ENCODE data around the gene VAC14. TPM values are rescaled to one million over a fixed set of nuclear protein-coding genes. Genes with fewer than 3 reads are reported as not detected.

VAC14 gene
- total RNA-seq, 1 donor from 2014 or later = 13.6 TPM

DNA sequence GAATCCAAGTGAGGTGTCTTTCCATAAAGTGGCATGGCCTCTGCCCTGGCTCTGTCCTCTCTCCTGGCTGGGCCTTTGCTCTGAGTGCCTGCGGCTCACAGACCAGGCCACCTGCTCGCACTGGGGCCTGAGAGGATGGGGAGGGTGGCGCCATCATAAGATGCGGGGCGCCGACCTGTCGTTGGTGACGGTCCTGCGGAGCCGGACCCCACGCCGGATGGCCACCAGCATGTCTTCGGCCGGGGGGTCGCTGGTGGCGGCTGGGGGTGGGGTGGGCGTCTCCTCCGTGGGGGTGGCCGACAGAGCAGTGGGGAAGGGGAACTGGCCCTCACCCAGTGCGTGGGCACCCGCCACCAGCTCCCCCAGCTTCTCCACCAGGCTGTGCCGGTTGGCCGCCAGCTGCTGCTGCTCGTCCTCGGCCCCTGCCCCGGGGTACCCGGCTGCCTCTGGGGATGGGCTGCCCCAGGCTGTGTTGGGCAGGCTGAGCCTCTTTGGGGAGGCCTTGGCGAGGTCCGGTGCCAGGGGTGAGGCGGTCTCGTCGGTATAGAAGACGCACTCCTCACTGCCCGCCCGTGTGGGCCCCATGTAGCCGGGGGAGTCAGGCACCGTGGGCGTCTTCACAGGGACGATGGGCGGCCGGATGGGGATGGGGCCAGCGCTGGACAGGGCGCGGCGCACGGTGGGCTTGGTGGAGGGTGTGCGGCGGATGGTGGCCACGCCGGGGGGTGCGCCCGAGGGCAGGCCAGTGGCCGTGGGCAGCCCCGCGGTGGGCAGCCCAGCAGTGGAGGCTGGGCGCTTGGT, 137.2 kb downstream of the VAC14 start:
- no peak for DNase-seq (ENCODE audit: low read depth in 2 of 2)

DNA sequence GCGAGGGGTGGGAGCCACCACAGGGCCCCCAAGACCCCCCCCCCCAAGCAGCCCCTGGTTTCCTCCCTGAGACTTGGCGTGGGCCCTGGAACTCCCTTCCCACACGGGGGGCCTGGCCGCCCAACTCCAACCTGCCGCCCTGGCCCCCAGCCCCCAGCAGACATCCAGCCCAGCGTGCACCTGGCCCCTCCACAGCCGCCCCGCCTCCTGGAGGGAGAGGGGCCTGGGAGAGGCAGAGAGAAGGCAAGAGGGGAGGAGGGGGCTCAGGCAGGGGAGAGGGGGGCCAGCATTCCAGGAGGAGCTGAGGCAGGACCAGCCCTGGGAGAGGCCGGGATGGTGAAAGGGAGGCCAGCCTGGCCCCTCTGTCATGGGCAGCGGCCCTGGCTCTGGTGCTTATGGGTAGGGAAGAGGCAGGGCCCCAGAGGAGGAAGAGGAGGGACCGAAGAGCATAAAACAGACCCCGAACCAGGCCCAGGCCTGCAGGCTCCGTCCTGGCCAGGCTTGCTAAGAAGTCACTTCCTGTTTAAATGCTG, 137.9 kb downstream of the VAC14 start:
- DNase-seq (ENCODE audit: low read depth in 2 of 2) = no peak

DNA sequence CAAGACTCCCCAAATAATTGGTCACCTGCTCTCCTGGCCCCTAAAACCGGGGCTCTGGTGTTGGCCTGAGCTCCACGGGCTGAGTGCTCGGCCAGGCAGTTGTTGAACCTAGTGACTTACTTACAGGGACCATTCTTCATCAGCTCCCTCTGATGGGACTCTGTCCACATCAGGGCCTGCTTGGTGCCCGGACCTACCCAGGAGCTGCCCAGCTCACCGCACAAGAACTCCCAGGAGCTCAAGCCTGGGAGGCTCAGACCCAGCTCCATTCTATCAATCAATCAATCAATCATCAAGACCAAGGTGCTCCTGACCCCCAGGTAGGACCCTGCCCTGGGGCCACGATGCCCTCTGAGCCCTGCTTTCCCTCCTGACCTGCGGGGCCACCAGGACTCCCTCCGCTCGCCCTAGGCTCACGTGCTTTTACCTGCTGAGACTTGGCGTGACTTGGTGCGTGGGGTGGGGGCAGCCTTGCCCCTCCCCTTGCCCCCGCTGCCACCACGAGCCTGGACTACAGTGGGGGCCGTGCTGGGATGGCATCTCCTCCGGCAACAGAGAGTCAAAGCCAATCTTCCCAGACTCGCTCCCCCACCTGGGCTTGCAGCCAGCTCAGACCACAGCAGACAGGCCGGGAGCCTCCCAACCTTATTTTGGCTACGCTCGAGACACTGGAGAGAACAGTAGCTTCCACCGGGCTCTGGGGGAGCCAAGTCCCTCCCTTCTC, 138.9 kb downstream of the VAC14 start:
- DNase-seq (ENCODE audit: low read depth in 2 of 2) = no peak

DNA sequence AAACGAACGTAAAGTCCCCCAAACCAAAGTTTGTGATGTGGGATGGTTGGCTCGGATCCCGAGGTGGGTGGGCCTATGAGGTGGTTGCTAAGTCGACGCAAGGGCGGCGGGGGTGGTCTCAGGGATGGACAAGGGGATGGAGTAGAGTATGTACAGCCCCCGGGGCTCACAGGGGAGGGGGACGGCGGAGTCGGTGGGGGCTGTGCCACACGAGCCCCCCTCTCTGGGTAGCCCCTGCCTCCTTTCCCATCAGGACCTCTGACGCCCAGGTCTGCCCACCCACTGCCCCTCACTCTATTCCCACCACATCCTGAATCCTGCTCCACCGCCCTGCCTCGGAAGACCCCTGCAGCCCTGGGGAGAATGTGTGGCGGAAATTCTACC, 139.4 kb downstream of the VAC14 start:
- DNase-seq (ENCODE audit: low read depth in 2 of 2) = no peak

DNA sequence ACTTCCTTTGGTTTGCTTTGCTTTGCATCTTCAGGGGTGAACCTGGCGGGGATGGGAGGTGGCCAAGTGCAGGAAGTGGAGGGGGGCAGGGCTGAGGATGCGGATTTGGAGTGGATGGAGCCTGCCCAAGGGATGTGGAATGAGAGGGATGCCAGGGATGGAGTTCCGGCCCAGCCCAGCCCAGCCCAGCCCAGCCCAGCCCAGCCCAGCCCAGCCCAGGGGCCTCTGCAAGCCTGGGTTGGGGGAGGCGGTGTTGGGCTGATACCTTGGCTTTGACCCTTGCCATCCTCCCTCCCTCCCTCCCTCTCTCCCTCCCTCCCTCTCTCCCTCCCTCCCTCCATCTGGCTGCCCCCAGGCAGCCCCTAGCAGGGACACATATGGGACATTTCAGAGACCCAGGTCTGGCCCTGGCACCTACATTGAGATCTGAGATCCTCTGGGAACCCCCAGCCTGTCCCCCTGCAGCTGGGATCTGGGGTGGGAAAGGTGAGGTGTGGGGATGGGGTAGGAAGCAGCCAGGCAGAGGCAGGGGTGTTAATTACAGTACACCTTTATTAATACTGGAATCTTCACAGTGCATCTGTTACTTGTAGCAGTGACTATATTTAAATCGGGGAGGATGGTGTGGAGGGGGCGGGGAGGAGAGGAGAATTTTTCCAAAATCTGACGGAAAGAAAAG, 140.1 kb downstream of the VAC14 start:
- no peak for DNase-seq (ENCODE audit: low read depth in 2 of 2)

DNA sequence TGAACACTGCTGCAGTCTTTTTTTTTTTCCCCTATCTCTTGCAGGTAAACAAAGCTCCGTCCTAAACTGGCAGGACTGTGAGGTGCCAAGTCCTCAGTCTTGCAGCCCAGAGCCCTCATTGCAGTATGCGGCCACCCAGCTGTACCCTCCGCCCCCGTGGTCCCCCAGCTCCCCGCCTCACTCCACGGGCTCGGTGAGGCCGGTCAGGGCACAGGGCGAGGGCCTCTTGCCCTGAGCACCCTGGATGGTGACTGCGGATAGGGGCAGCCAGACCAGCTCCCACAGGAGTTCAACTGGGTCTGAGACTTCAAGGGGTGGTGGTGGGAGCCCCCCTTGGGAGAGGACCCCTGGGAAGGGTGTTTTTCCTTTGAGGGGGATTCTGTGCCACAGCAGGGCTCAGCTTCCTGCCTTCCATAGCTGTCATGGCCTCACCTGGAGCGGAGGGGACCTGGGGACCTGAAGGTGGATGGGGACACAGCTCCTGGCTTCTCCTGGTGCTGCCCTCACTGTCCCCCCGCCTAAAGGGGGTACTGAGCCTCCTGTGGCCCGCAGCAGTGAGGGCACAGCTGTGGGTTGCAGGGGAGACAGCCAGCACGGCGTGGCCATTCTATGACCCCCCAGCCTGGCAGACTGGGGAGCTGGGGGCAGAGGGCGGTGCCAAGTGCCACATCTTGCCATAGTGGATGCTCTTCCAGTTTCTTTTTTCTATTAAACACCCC, 140.8 kb downstream of the VAC14 start:
- no peak for DNase-seq (ENCODE audit: low read depth in 2 of 2)

DNA sequence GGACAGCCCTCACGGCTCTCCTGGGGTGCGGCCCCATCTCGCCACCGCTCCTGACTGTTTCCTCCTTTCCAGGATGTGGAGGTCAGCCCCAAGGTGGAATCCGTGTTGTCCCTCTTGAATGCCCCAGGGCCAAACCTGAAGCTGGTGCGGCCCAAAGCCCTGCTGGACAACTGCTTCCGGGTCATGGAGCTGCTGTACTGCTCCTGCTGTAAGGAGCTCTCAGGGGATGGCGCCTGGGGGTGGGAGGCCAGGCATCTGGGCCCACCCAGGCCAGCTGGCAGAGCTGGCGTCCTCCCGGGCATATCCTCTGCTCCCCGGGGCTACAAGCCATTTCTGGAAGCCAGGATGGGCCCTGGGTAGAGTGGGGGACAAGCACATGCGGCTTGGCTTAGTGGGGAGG, 141.4 kb downstream of the VAC14 start:
- no peak for DNase-seq (ENCODE audit: low read depth in 2 of 2)

DNA sequence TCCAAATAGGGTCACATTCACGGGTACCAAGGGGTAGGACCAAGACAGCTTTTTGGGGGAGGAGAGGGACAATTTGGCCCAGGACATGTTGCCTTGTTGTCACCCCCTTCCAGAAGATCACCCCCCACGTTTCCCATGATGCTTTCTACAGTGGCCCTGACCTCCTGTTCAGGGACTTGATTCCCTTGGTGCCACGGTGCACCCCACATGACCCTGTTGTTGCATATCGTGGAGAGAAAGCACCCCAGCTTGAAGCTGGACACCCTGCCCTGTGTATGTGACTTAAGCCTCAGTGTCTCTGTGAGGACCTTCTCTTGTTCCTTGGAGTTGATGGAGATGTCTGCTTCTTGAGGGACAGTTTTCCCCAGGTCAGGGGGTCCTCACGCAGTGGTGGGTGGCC, 142.0 kb downstream of the VAC14 start:
- DNase-seq (ENCODE audit: low read depth in 2 of 2) = no peak

DNA sequence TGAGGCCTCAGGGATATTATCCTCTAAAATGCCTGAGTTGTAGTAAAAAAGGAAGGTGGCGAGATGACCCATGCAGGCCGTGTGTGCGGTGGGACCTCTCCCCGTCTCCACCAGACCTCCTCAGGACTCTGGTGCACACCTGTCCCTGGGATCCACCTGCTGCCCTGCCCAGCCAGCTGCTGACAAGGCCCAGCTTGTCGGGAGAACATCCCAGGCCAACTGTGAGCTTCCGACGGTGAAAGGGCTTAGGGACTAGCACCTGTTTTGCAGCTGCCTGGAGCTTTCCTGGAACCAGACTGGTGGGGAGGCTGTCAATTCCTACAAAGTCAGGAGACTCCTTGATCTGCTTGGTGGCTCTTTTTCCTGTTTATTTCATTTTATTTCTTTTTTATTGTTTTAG, 143.0 kb downstream of the VAC14 start:
- DNase-seq (ENCODE audit: low read depth in 2 of 2) = no peak

DNA sequence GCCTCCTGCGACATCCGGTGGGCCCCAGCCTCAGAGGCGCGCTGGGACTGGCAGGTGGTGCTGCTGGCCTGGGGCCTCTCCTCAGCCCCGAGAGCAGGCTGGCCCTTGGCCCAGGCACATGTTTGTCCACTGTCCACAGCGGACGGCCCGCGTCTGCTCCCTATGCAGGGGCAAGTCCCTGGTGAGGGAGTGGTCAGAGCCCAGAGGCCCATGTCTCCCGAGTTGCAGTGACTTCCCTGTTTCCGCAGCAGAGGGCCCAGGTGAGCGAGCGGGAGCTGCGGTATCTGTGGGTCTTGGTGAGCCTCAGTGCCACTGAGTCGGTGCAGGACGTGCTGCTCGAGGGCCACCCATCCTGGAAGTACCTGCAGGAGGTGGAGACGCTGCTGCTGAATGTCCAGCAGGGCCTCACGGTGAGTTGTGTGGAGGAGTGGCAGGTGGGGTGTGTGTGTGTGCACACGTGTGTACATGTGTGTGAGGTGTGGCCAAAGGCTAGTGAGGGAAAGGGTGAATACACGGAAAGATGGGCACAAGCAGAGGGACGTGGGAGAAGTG, 144.2 kb downstream of the VAC14 start:
- DNase-seq (ENCODE audit: low read depth in 2 of 2) = no peak

DNA sequence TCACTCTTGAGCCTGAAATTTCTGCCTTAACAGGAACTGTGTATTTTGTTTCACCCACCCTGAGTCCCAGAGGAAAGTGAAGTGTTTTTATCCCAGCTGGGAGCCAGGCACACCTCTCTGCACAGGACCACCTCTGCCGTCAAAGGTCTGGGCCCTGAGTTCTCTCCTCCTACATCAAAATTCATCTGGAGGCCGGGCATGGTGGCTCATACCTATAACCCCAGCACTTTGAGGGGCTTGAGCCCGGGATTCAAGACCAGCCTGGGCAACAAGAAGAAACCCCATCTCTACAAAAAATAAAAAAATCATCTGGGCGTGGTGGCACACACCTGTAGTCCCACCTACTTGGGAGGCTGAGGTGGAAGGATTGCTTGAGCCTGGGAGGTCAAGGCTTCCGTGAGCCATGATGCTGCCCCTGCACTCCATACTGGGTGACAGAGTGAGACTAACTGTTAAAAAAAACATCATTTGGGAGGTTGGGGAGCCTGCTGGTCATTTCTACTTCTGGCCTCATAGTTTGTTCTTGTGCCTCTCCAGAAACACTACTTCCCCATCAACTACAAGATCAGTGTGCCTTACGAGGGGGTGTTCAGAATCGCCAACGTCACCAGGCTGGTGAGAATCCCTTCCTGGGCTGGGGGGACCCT, 144.8 kb downstream of the VAC14 start:
- no peak for DNase-seq (ENCODE audit: low read depth in 2 of 2)

DNA sequence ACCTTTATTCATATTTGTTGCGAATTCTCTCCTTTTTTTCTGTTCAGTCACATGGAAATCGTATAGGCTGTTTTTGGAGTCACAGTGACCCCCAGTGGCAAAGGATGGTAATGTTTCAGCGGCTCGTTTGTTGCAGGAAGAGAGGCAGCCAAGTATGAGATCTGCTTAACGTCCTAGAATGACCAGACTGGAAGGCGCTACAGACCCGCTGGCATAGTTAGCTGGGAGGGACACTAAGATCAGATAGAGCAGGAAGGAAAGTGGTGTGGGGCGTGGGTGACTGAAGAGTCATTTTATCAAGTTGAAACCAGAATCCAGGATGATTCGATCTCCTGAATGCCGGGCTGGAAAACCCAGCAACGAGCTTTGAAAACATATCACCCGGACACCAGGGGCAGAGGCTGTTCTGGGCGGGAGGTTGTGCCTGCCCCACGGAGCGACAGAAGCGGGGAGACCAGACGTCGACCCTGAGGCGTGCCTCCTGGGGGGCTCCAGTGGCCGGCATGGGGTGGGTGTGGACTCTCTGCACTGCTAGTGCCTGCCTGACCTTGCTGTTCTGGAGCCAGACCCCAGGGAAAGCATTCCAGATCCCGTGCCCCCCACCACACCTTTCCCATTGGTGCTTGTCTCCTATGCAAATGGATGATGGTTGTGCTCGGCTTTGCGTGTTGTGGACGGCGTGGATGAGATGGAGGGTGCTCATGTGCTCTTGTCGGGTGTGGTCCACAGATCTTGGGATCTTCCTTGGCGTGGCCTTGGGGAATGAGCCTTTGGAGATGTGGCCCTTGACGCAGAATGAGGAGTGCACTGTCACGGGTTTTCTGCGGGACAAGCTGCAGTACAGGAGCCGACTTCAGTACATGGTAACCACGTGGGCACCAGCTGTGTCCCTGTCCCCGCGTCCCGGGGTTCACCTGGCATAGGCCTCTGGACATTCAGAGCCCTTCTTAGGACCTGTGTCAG, 146.9 kb downstream of the VAC14 start:
- peak; percentile 72 to 84 for DNase-seq (ENCODE audit: low read depth in 2 of 2)

DNA sequence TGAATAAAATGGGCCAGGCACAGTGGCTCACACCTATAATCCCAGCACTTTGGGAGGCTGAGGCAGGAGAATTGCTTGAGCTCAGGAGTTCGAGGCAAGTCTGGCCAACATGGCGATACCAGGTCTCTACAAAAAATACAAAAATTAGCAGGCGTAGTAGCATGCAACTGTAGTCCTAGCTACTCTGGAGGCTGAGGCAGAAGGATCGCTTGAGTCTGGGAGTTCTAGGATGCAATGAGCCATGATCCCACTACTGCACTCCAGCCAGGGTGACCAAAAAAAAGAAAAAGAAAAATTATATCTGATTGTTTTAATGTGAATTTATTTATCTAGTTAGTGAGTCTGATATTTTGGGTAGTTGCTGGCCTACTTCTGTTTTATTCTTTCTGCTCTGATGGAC, 147.6 kb downstream of the VAC14 start:
- no peak for DNase-seq (ENCODE audit: low read depth in 2 of 2)

DNA sequence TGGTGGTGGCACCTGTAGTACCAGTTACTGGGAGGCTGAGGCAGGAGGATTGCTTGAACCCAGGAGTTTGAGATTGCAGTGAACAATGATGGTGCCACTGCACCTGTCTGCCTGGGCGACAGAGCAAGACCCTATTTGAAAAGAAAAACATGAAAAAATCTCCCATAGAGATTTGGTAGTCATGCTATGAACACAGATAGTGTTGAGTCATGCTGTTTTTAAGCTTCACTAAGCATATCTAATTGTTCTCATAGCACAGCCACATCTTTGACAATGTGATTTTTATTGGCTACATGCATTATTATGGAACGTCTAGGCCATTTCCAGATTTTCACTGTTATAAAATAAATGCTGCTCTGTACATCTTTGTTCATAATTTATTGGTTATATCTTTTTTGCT, 148.6 kb downstream of the VAC14 start:
- DNase-seq (ENCODE audit: low read depth in 2 of 2) = peak in 1 of 2 donors; percentile 33

DNA sequence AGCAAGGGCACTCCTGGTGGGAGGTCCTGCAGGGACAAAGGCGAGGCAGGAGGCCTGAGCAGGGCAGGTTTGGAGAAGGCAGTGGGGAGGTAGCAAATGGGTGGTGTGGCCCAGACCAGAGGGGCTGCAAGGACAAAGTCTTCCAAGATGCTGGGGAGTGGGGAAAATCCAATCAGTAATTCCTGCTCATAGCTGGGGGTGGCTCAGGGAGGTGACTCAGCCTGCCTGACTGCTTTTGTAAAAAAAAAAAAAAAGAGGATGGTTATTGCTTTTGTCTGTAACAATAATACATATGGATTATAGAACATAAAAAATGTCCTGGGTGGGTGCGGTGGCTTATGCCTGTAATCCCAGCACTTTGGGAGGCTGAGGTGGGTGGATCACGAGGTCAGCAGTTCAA, 149.4 kb downstream of the VAC14 start:
- peak in 1 of 2 donors; percentile 17 for DNase-seq (ENCODE audit: low read depth in 2 of 2)

DNA sequence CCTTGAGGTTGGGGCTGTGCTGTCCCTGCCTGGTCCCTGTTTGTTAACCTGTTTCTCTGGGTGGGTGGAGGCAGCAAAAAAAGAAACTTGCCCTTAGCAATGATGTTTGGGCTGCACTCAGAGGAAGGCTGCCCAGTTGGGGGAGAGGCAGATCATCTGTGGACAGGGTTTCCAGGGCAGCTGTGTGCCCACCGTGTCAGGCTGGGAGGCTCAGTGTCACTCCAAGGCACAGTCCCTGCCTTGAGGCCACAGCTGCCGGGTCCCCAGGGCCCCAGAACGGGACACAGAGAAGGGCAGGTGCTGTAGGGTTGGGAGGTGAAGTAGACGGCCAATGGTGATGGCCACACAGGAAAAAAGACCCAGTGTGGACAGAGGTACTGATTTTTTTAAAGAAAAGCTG, 150.7 kb downstream of the VAC14 start:
- DNase-seq (ENCODE audit: low read depth in 2 of 2) = no peak

DNA sequence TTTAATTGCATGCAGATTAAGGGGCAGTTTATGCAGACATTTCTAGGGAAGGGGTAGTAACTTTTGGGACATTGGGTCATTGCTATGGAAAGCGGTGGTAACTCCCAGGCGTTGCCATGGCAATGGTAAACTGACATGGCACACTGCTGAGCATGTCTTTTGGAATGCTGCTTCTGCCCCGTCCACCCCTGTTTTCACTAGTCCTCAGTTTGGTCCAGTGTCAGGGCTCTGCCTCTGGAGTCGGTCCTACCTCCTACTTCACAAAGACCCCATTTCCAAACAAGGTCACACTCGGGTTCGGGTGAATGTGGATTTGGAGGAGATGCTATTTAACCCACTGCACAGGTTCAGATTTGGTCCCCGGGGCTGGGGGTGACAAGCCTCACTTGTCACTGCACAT, 151.7 kb downstream of the VAC14 start:
- DNase-seq (ENCODE audit: low read depth in 2 of 2) = no peak

DNA sequence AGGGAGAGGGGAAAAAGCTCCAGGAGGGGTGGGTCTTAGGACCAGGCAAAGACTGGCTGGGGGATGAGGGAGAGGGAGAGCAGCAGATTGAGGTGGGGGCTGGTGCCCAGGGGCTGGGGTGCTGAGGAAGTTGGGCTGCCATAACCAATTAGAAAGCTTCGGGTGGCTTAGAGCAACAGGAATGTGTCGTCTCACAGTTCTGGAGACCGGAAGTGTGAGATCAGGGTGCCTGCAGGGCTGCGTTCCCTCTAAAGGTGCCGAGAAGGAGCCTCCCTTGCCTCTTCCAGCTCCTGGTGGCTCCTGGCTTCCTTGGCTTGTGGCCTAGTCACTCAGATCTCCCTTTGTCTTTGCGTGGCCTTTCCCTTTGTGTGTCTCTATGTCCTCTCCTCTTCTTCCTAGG, 152.4 kb downstream of the VAC14 start:
- DNase-seq (ENCODE audit: low read depth in 2 of 2) = no peak

Measured in dermis microvascular lymphatic vessel endothelial cell (primary cell).